Transverse colon (tissue), 3 donors: ENCODE data around the gene LMBR1.

ENCODE experiments used
- EP300 ChIP-seq: sonication (generic); formaldehyde crosslinking; IDR thresholded peaks from one replicate; pipeline ENCODE4 v1.6.1; 2017; ENCODE audit warnings: antibody characterized with exemption, low read depth
- TF ChIP-seq, protein P1 (sequence below), 5 experiments: fragments of 200-600 bp in 3 of 5; fragments of 450-650 bp in 2 of 5; sonication (generic) in 3 of 5; IDR thresholded peaks; 1 replicate in 2 of 5; 2 replicates in 3 of 5; pipeline ENCODE4 v1.5.1; 2016 to 2017; ENCODE audit warnings: antibody characterized with exemption in 5 of 5, inconsistent platforms in 3 of 5, mild to moderate bottlenecking in 2 of 5, moderate library complexity in 1 of 5

DNA sequence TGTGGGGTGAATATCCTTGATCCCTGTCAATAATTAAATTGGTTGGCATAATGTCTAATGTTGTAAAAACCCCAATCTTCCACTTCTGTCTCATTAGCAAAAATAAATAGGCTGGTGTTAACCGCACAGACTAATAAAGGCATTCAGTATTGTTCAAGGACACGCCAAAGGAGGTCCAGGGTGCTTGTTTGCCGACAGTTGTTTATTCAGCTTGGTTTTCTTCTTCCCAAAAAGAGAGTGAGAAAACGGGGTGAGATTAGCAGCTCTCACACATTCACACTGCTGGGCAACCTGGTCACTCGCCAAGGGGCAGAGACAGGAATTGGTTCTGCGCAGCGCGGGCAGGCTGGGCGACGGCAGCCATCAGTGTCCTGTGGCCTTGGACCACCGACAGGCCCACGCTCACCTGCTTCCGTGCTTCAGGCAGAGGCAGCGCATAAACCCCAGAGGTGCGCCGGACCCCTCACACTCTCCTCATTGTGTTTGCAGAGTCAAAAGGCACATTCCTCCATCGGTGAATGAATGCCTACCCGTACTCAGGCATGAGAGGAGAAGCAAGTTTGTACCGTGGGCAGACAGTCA, 26.2 kb upstream of the LMBR1 start:
- TF ChIP-seq, protein P1, sequence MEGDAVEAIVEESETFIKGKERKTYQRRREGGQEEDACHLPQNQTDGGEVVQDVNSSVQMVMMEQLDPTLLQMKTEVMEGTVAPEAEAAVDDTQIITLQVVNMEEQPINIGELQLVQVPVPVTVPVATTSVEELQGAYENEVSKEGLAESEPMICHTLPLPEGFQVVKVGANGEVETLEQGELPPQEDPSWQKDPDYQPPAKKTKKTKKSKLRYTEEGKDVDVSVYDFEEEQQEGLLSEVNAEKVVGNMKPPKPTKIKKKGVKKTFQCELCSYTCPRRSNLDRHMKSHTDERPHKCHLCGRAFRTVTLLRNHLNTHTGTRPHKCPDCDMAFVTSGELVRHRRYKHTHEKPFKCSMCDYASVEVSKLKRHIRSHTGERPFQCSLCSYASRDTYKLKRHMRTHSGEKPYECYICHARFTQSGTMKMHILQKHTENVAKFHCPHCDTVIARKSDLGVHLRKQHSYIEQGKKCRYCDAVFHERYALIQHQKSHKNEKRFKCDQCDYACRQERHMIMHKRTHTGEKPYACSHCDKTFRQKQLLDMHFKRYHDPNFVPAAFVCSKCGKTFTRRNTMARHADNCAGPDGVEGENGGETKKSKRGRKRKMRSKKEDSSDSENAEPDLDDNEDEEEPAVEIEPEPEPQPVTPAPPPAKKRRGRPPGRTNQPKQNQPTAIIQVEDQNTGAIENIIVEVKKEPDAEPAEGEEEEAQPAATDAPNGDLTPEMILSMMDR (IDR thresholded peaks at IDR 0.05) = no peak
- TF ChIP-seq EP300 = no peak
